Activated naive CD8-positive, alpha-beta T cell treated with anti-CD3 and anti-CD28 coated beads, Interleukin-2, amount 10 ng/mL, durations not matched to agents 7 days and 5 days (primary cell): Measurements from ENCODE around the gene SMG5. TPM values are rescaled to one million over a fixed set of nuclear protein-coding genes. Genes with fewer than 3 reads are reported as not detected.

Experiments
- ATAC-seq: fragments of 150-1000 bp; cut with Tn5 transposase; one replicate; pipeline ENCODE4 v1.10.0; 2021; ENCODE audit warnings: low read depth, moderate library complexity
- POLR2A ChIA-PET: fragments of 350-600 bp; sonication (Branson Sonifier 250); formaldehyde crosslinking; loops from one replicate; lab custom pipeline; 2021; ENCODE audit warnings: antibody characterized with exemption; lab: Charles Lee
- DNase-seq: peaks from one replicate; pipeline ENCODE4 v3.0.0; 2021
- H3K27ac Mint-ChIP-seq: one replicate; pipeline ENCODE4 v1.8.0; 2022; ENCODE audit warnings: mild to moderate bottlenecking, mixed read lengths
- H3K27me3 Mint-ChIP-seq: one replicate; pipeline ENCODE4 v1.8.0; 2022; ENCODE audit warnings: mild to moderate bottlenecking, moderate library complexity, mixed read lengths
- H3K36me3 Mint-ChIP-seq: one replicate; pipeline ENCODE4 v1.8.0; 2021; ENCODE audit warnings: mild to moderate bottlenecking, mixed read lengths
- H3K4me1 Mint-ChIP-seq: one replicate; pipeline ENCODE4 v1.8.0; 2021; ENCODE audit warnings: mixed read lengths
- H3K4me3 Mint-ChIP-seq: one replicate; pipeline ENCODE4 v1.8.0; 2022; ENCODE audit warnings: mild to moderate bottlenecking, moderate library complexity, mixed read lengths
- H3K9me3 Mint-ChIP-seq: one replicate; pipeline ENCODE4 v1.8.0; 2021; ENCODE audit warnings: mixed read lengths
- total RNA-seq, 2 experiments: library from RNA; stranded (reverse); gene quantifications; one replicate each; pipeline ENCODE4 v1.2.3, GENCODE V29; 2021

Gene SMG5
- total RNA-seq, 2 experiments from 2014 or later = 72.3 to 76.4 TPM

- ATAC-seq = no peak
- H3K4me3 Mint-ChIP-seq = no peak overlapping the region
- peaks cover 3% of the 10 kb centered on the region for H3K4me1 Mint-ChIP-seq
- no peaks in the 10 kb centered on the region for H3K27me3 Mint-ChIP-seq
- POLR2A ChIA-PET = interaction anchor here (3.9 kb wide), 1 partner anchor 12 kb away, joined by 24 read pairs; the partner anchor contains the start of genes SMG5 and TMEM79
- no peak overlapping the region for H3K27ac Mint-ChIP-seq
- no peaks in the 10 kb centered on the region for H3K9me3 Mint-ChIP-seq
- DNase-seq = no peak
- H3K36me3 Mint-ChIP-seq = peaks cover 49% of the 10 kb centered on the region
Observed at GRCh38 chr1:156270314-156270713, 12.3 kb downstream of the SMG5 start.

GRCh38 chr1:156268336-156268735, 14.3 kb downstream of the SMG5 start:
- Mint-ChIP-seq H3K27me3 (no peaks in the 10 kb centered on the region), H3K9me3 (no peaks in the 10 kb centered on the region), H3K36me3 (peaks cover 51% of the 10 kb centered on the region), H3K4me1 (peaks cover 1% of the 10 kb centered on the region), H3K27ac (no peak overlapping the region), H3K4me3 (no peak overlapping the region)
- ATAC-seq (no peak), DNase-seq (no peak)
- POLR2A ChIA-PET = interaction anchor here (1.2 kb wide), 1 partner anchor 14 kb away, joined by 3 read pairs; the partner anchor contains the start of gene SMG5

- POLR2A ChIA-PET = no interaction called here
- ATAC-seq = no peak
- Mint-ChIP-seq H3K27ac (no peak overlapping the region), H3K4me1 (peaks cover 1% of the 10 kb centered on the region), H3K27me3 (no peaks in the 10 kb centered on the region), H3K4me3 (no peak overlapping the region), H3K36me3 (peaks cover 40% of the 10 kb centered on the region), H3K9me3 (no peaks in the 10 kb centered on the region)
- DNase-seq = no peak
Observed at GRCh38 chr1:156266051-156266450, 16.6 kb downstream of the SMG5 start.

DNA sequence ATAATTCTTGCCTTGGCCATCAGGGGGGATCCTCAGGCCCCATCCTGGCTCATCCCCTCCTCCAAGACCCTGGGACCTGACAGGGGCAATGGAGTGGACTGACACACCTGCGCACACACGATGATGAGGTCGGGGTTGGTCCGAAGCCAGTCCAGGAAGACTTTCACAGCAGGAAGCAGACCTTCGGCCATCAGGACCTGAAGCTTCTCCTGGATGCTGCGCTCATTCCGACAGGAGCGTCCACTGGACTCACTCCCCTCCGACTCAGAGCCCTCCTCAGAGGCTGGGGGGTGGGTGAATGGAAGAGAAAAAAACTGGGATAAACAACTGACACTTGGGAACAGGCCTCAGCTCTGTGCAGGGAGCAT, 19.4 kb downstream of the SMG5 start:
- no peak overlapping the region for H3K27ac Mint-ChIP-seq
- H3K27me3 Mint-ChIP-seq = no peaks in the 10 kb centered on the region
- H3K36me3 Mint-ChIP-seq = peaks cover 44% of the 10 kb centered on the region
- H3K4me3 Mint-ChIP-seq = no peak overlapping the region
- POLR2A ChIA-PET = interaction anchor here (0.6 to 1.7 kb wide), 3 partner anchors 19 to 74 kb away, joined by 4 to 9 read pairs (median 5); partner anchors contain the start of gene SMG5
- ATAC-seq = no peak
- no peak for DNase-seq
- H3K4me1 Mint-ChIP-seq = peaks cover 1% of the 10 kb centered on the region
- no peaks in the 10 kb centered on the region for H3K9me3 Mint-ChIP-seq

DNA sequence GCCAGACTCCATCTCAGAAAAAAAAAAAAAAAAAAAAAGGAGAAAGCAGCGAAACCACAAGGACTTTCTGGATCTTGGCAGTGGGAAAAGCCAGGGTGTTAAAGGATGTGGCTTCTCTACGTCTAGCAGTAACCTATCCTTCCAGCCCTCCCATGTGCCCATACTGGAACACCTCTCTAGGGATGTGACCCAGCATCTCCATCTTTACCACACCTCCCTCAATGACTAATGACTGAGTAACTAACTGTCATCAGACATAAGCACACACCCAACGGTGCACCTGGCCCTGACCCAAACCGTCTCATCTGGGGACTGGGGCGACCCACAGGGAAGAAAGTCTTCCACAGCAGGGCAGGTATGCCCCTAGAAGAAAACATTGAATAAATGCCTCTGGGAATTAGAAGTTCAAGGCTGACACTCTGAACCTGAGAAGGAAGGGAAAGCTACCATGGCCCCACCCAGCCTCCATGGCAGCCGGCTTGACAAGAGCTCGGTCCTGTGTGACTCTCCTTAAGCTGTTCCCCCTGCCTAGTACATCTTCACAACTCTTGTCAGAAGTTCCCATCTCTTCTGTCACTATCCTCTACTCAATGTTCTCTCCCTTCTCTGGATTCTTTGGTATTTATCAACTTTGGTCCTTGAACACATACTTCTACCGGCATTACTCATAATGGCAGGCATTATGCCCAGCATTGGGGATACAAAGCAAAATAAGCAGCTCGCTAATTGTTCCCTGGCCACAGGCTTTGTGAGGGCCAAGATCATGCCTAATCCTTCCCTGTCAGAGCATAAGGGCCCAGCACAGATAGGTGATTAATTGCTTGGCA, 20.0 kb downstream of the SMG5 start:
- Mint-ChIP-seq H3K36me3 (peaks cover 48% of the 10 kb centered on the region), H3K27ac (no peak overlapping the region), H3K27me3 (no peaks in the 10 kb centered on the region), H3K4me3 (no peak overlapping the region), H3K9me3 (no peaks in the 10 kb centered on the region), H3K4me1 (peaks cover 4% of the 10 kb centered on the region)
- POLR2A ChIA-PET = interaction anchor here (1.7 kb wide), 1 partner anchor 20 kb away, joined by 9 read pairs; the partner anchor contains the start of gene SMG5
- ATAC-seq = no peak
- DNase-seq = no peak

DNA sequence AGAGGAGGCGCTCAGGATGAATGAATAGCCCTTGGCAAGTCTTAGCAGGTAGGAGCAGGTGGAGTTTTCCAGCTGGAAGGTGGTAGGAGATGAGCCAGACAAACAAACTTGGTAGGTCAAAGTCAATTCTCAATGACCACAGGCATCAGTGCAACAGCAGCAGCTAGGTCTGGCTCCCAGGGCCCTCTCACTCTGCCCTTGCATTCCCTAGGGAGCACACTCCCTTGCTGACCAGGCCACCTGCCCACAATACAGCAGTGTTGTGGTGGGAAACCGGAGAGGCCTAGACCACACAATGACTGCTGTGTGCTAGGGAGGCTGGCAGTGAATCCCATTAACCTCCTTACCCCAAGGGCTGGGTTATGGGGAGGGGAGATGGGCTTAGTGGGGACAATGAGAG, 21.7 kb downstream of the SMG5 start:
- no peak for ATAC-seq
- Mint-ChIP-seq H3K27ac (peak overlapping the region; percentile 37), H3K4me3 (no peak overlapping the region), H3K9me3 (no peaks in the 10 kb centered on the region), H3K27me3 (no peaks in the 10 kb centered on the region), H3K36me3 (peaks cover 44% of the 10 kb centered on the region), H3K4me1 (peaks cover 16% of the 10 kb centered on the region)
- POLR2A ChIA-PET = interaction anchor here (1.9 kb wide), 1 partner anchor 15 kb away, joined by 7 read pairs; no protein-coding TSS in a partner anchor
- no peak for DNase-seq

- Mint-ChIP-seq H3K4me1 (peaks cover 18% of the 10 kb centered on the region), H3K9me3 (no peaks in the 10 kb centered on the region), H3K27ac (no peak overlapping the region), H3K36me3 (peaks cover 38% of the 10 kb centered on the region), H3K4me3 (no peak overlapping the region), H3K27me3 (no peaks in the 10 kb centered on the region)
- POLR2A ChIA-PET = interaction anchor here (1.3 to 1.9 kb wide), 2 partner anchors 14 to 65 kb away, joined by 3 to 7 read pairs; no protein-coding TSS in a partner anchor
- DNase-seq = no peak
- ATAC-seq = no peak
Observed at GRCh38 chr1:156259805-156260204, 22.8 kb downstream of the SMG5 start.

GRCh38 chr1:156258859-156259258, 23.8 kb downstream of the SMG5 start:
- DNase-seq (no peak), ATAC-seq (no peak)
- H3K4me3 Mint-ChIP-seq = no peak overlapping the region
- peaks cover 37% of the 10 kb centered on the region for H3K36me3 Mint-ChIP-seq
- POLR2A ChIA-PET = interaction anchor here (1.9 kb wide), 1 partner anchor 13 kb away, joined by 7 read pairs; no protein-coding TSS in a partner anchor
- no peaks in the 10 kb centered on the region for H3K9me3 Mint-ChIP-seq
- peaks cover 18% of the 10 kb centered on the region for H3K4me1 Mint-ChIP-seq
- no peak overlapping the region for H3K27ac Mint-ChIP-seq
- H3K27me3 Mint-ChIP-seq = no peaks in the 10 kb centered on the region

DNA sequence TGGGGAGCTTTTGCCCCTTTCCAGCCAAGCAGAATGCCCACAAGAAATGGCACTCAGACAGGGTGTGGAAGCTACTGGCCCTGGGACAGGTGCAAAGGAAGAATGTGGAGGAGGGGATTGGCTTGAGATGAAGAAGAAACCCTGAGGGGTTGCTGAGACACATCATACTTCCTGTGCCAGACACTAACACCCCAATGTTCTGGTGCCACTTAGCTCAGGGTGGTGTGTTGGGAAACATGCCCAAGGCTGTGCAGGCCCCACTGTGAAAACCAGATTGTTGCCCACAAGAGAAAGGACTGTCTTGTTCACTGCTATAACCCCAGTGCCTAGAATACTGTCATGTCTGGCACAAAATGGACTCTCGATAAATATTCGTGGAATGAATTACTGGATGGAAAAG, 24.9 kb downstream of the SMG5 start:
- Mint-ChIP-seq H3K4me1 (peaks cover 19% of the 10 kb centered on the region), H3K36me3 (peaks cover 40% of the 10 kb centered on the region), H3K27me3 (no peaks in the 10 kb centered on the region), H3K27ac (peak overlapping the region; percentile 81), H3K4me3 (peak overlapping the region; percentile 37), H3K9me3 (no peaks in the 10 kb centered on the region)
- DNase-seq (no peak), ATAC-seq (peak; percentile 32)
- POLR2A ChIA-PET = interaction anchor here (0.8 to 1.2 kb wide), 4 partner anchors 12 to 26 kb away, joined by 3 to 6 read pairs (median 4); no protein-coding TSS in a partner anchor

GRCh38 chr1:156253634-156254033, 29.0 kb downstream of the SMG5 start:
- peaks cover 37% of the 10 kb centered on the region for H3K36me3 Mint-ChIP-seq
- H3K4me3 Mint-ChIP-seq = no peak overlapping the region
- DNase-seq (no peak), ATAC-seq (no peak)
- H3K27me3 Mint-ChIP-seq = no peaks in the 10 kb centered on the region
- H3K9me3 Mint-ChIP-seq = no peaks in the 10 kb centered on the region
- peak overlapping the region; percentile 22 for H3K27ac Mint-ChIP-seq
- H3K4me1 Mint-ChIP-seq = peaks cover 37% of the 10 kb centered on the region
- POLR2A ChIA-PET = no interaction called here

- no peaks in the 10 kb centered on the region for H3K9me3 Mint-ChIP-seq
- ATAC-seq = peak; percentile 46
Observed at GRCh38 chr1:156251527-156251926, 31.1 kb downstream of the SMG5 start.

DNA sequence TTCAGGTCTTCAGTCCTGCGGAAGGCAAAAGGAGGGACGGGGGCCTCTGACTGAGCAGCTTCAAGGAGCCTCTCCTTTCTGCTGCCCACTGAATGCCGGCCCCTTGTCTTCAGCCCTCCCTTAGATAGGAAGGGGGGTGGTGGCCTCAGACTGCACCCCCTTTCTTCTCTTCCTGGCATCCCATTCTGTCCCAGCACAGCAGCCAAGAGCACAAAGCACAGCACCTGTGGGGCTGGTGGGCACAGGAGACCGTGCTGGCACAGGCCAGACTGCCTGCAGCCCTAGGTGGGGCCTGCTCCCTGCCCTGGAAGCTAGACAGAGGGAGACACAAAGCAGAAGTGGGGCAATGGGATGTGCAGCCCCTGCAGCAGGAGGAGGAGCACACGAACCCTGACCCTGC, 33.0 kb downstream of the SMG5 start:
- DNase-seq (no peak), ATAC-seq (no peak)
- peaks cover 15% of the 10 kb centered on the region for H3K36me3 Mint-ChIP-seq
- POLR2A ChIA-PET = no interaction called here
- no peak overlapping the region for H3K27ac Mint-ChIP-seq
- no peak overlapping the region for H3K4me3 Mint-ChIP-seq
- H3K9me3 Mint-ChIP-seq = no peaks in the 10 kb centered on the region
- no peaks in the 10 kb centered on the region for H3K27me3 Mint-ChIP-seq
- peaks cover 33% of the 10 kb centered on the region for H3K4me1 Mint-ChIP-seq

More at GRCh38 chr1:156251527-156251926, 31.1 kb downstream of the SMG5 start:
- Mint-ChIP-seq H3K4me1 (peaks cover 26% of the 10 kb centered on the region), H3K36me3 (peaks cover 21% of the 10 kb centered on the region), H3K4me3 (peak overlapping the region; percentile 30), H3K27ac (peak overlapping the region; percentile 76), H3K27me3 (no peaks in the 10 kb centered on the region)
- DNase-seq = no peak
- POLR2A ChIA-PET = interaction anchor here (0.8 to 2.0 kb wide), 4 partner anchors 8 to 31 kb away, joined by 3 to 13 read pairs (median 3); partner anchors contain the start of gene SMG5

DNA sequence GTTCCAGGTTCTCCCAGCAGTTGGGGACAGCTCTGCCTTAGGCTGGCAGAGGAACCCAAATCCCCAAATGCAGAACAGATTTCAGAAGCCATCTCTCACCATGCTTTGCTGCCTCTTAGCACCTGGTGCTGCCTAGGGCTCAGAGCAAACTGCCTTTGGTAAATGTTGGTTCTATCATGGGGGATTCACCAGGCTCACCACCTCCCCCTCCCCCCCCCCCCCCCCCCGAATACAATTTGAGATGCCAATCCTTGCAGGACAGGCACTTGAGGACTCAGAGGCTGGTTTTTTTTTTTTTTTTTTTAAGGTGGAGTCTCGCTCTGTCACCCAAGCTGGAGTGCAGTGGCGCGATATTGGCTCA, 34.3 kb downstream of the SMG5 start:
- DNase-seq (no peak), ATAC-seq (no peak)
- Mint-ChIP-seq H3K27me3 (no peaks in the 10 kb centered on the region), H3K36me3 (peaks cover 11% of the 10 kb centered on the region), H3K9me3 (no peaks in the 10 kb centered on the region), H3K4me3 (no peak overlapping the region), H3K27ac (peak overlapping the region; percentile 60), H3K4me1 (peaks cover 43% of the 10 kb centered on the region)
- POLR2A ChIA-PET = no interaction called here
